OCI-LY7 (cell line): ENCODE data around the gene C1orf21. TPM values are rescaled to one million over a fixed set of nuclear protein-coding genes. Genes with fewer than 3 reads are reported as not detected.

Experiments used
- BruUV-seq: library from RNA; stranded (reverse); fragments of 400-500 nt; replicated peaks from 2 replicates; lab custom pipeline; 2021; lab: Mats Ljungman, UMichigan
- CTCF ChIA-PET: fragments of 300-600 bp; sonication (Branson Sonifier 250); formaldehyde crosslinking; loops from one replicate; lab custom pipeline; 2022; ENCODE audit warnings: antibody characterized with exemption; ENCODE audit not compliant: unreplicated experiment; lab: Charles Lee
- POLR2A ChIA-PET: fragments of 300-600 bp; sonication (Branson Sonifier 250); formaldehyde crosslinking; loops from one replicate; lab custom pipeline; 2022; ENCODE audit warnings: antibody characterized with exemption; lab: Charles Lee
- DNase-seq: peaks from one replicate; pipeline ENCODE4 v3.0.0-alpha.2; 2015; ENCODE audit warnings: low spot score
- H2AFZ ChIP-seq: fragments of 200-600 bp; sonication (generic), shearing (Covaris generic); 2 replicates; pipeline ENCODE4 v1.6.1; 2014; ENCODE audit warnings: mild to moderate bottlenecking, antibody characterized with exemption, low read length, moderate library complexity
- H3K27ac ChIP-seq: fragments of 200-600 bp; sonication (generic); 2 replicates; pipeline ENCODE4 v1.5.1; 2014; ENCODE audit warnings: mixed run types, low read depth, mild to moderate bottlenecking, moderate library complexity, low read length, inconsistent platforms; ENCODE audit not compliant: poor library complexity, severe bottlenecking
- H3K36me3 ChIP-seq: fragments of 200-600 bp; sonication (generic); 2 replicates; pipeline ENCODE4 v1.6.1; 2014; ENCODE audit warnings: mild to moderate bottlenecking, antibody characterized with exemption, low read length, moderate library complexity, mixed read lengths; ENCODE audit not compliant: insufficient read depth
- H3K4me1 ChIP-seq: fragments of 200-600 bp; sonication (generic); 2 replicates; pipeline ENCODE4 v1.5.1; 2014; ENCODE audit warnings: mild to moderate bottlenecking, low read length; ENCODE audit not compliant: insufficient read depth, poor library complexity, severe bottlenecking
- H3K4me2 ChIP-seq: fragments of 200-600 bp; sonication (generic); 2 replicates; pipeline ENCODE4 v1.6.1; 2014; ENCODE audit warnings: mild to moderate bottlenecking, low read length
- H3K4me3 ChIP-seq: fragments of 200-600 bp; sonication (generic); 2 replicates; pipeline ENCODE4 v1.5.1; 2014; ENCODE audit warnings: mild to moderate bottlenecking, low read depth, low read length; ENCODE audit not compliant: poor library complexity, severe bottlenecking
- H3K79me2 ChIP-seq: fragments of 200-600 bp; sonication (generic); 2 replicates; pipeline ENCODE4 v1.6.1; 2016; ENCODE audit warnings: low read depth, mild to moderate bottlenecking, low read length, moderate library complexity, mixed read lengths; ENCODE audit not compliant: insufficient read depth
- H3K9me2 ChIP-seq: fragments of 200-600 bp; sonication (generic); 2 replicates; pipeline ENCODE4 v1.6.1; 2016; ENCODE audit warnings: mild to moderate bottlenecking, low read length, mixed read lengths; ENCODE audit not compliant: insufficient read depth
- H3K9me3 ChIP-seq: fragments of 200-600 bp; sonication (generic); 2 replicates; pipeline ENCODE4 v1.6.1; 2014; ENCODE audit warnings: mild to moderate bottlenecking, mixed run types, low read length, mixed read lengths
- H4K20me1 ChIP-seq: fragments of 200-600 bp; sonication (generic); 2 replicates; pipeline ENCODE4 v1.6.1; 2014; ENCODE audit warnings: mild to moderate bottlenecking, antibody characterized with exemption, low read length, moderate library complexity, mixed read lengths; ENCODE audit not compliant: insufficient read depth
- EZH2phosphoT487 ChIP-seq: fragments of 200-600 bp; sonication (generic); IDR thresholded peaks from 2 replicates; pipeline ENCODE4 v1.6.1; 2018; ENCODE audit warnings: low read depth, borderline replicate concordance, mild to moderate bottlenecking, mixed run types, antibody characterized with exemption, low read length, moderate library complexity, mixed read lengths
- intact Hi-C: fragments of 100-400 bp; cut with micrococcal nuclease; formaldehyde crosslinking; loops from one replicate; pipeline ENCODE4 v1.10.0; 2022; ENCODE audit not compliant: unreplicated experiment
- total RNA-seq, 2 experiments: library from RNA; depleted of rRNA in 1 of 2; stranded (reverse); fragments of >200 nt in 1 of 2; shearing (Covaris generic) in 1 of 2; gene quantifications; 2 replicates each; pipeline ENCODE4 v1.2.3, GENCODE V29; 2014 to 2022
- TF ChIP-seq, protein P1 (sequence below): fragments of 200-600 bp; sonication (generic); conservative IDR thresholded peaks from 2 replicates; pipeline ENCODE4 v1.5.1; 2014; ENCODE audit warnings: mild to moderate bottlenecking, antibody characterized with exemption, low read length, moderate library complexity, mixed read lengths

C1orf21 gene
- total RNA-seq, 2 experiments from 2014 or later = not detected

DNA sequence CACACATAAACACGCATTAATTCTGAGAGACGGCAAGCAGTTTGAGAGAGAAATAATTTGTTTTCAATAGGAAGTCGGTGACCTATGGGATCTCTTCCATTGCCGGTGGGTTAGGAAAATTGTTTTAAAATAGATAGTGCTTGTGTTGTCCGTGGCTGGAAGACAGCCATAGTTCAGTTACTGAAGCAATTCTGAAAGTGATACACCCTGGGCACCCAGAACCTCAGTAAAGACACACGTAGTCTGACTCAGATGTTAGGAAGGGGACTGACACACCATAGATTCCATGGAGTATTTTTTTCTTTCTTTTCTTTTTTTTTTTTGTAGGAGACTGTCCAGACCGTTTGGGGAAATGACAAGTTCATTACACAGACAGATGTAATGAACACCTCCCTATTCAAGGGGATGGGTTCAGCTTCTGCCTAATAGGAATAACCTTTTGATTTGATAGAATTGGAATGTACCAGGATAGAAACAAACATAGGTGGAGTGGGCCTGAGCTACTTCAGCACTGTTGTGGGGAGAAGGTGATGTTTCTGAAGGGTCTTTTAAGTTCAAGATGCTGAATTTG, 1.6 kb downstream of the C1orf21 start:
- no peaks in the 10 kb centered on the region for H4K20me1 ChIP-seq
- intact Hi-C loops = no loop called here
- no peak for TF ChIP-seq EZH2phosphoT487
- TF ChIP-seq, protein P1, sequence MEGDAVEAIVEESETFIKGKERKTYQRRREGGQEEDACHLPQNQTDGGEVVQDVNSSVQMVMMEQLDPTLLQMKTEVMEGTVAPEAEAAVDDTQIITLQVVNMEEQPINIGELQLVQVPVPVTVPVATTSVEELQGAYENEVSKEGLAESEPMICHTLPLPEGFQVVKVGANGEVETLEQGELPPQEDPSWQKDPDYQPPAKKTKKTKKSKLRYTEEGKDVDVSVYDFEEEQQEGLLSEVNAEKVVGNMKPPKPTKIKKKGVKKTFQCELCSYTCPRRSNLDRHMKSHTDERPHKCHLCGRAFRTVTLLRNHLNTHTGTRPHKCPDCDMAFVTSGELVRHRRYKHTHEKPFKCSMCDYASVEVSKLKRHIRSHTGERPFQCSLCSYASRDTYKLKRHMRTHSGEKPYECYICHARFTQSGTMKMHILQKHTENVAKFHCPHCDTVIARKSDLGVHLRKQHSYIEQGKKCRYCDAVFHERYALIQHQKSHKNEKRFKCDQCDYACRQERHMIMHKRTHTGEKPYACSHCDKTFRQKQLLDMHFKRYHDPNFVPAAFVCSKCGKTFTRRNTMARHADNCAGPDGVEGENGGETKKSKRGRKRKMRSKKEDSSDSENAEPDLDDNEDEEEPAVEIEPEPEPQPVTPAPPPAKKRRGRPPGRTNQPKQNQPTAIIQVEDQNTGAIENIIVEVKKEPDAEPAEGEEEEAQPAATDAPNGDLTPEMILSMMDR = no peak
- CTCF ChIA-PET = no interaction called here
- H3K27ac ChIP-seq = no peak overlapping the region
- H2AFZ ChIP-seq = no peak overlapping the region
- H3K4me1 ChIP-seq = no peaks in the 10 kb centered on the region
- no peaks in the 10 kb centered on the region for H3K36me3 ChIP-seq
- no peak overlapping the region for H3K4me2 ChIP-seq
- no peaks in the 10 kb centered on the region for H3K9me3 ChIP-seq
- H3K4me3 ChIP-seq = no peak overlapping the region
- no peaks in the 10 kb centered on the region for H3K9me2 ChIP-seq
- H3K79me2 ChIP-seq = no peaks in the 10 kb centered on the region
- BruUV-seq = no TSS peak
- DNase-seq = no peak
- POLR2A ChIA-PET = interaction anchor here (0.6 kb wide), 2 partner anchors 697 to 1159 kb away, joined by 3 read pairs; no protein-coding TSS in a partner anchor

DNA sequence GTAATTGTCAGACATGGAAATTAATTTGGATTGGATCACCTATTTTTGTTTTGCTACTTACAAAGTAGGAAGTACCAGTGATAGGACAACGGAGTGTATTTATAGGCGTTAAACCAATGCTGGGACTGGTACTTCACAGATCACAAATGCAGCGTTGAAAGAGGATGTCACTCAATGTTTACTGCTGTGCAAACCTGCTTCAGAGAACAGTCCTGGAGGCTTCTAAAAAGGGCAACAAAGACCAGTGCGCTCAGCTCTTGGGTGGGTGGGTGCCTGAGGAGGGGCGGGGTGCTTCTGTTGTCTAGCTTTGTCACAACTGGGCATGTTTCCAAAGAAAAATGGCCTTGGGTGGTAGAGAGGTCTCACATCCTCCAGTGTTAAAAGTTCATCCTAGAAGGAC, 2.1 kb downstream of the C1orf21 start:
- Histone ChIP-seq H3K36me3 (no peaks in the 10 kb centered on the region), H3K4me2 (no peak overlapping the region), H2AFZ (no peak overlapping the region), H3K4me3 (no peak overlapping the region), H3K79me2 (no peaks in the 10 kb centered on the region), H3K9me3 (no peaks in the 10 kb centered on the region), H4K20me1 (no peaks in the 10 kb centered on the region), H3K9me2 (no peaks in the 10 kb centered on the region), H3K27ac (no peak overlapping the region), H3K4me1 (no peaks in the 10 kb centered on the region)
- no peak for TF ChIP-seq EZH2phosphoT487
- TF ChIP-seq, protein P1 = no peak
- ChIA-PET CTCF (interaction anchor here (0.5 kb wide), 1 partner anchor 119 kb away, joined by 3 read pairs; no protein-coding TSS in a partner anchor), POLR2A (interaction anchor here (0.6 kb wide), 2 partner anchors 698 to 1159 kb away, joined by 3 read pairs; no protein-coding TSS in a partner anchor)
- no peak for DNase-seq
- intact Hi-C loops = no loop called here
- no TSS peak for BruUV-seq

DNA sequence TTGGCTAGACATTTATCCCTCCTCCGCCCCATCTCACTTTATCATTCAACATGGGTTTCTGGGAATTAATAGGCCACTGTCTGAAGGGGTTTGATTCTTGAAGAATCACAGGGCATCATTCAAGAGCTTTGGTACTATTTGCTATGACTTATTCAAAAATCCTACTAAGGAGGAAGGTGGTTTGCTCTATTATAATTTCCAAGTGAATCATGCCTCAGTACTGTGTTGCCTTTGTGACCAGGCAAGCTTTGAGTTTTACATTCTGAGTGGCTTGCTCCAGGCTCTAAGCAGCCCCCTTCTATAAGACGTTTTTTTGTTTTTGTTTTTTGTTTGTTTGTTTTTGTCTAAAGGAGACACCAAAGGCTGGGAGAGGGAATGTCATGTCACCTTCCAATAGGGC, 2.6 kb downstream of the C1orf21 start:
- Histone ChIP-seq H3K4me3 (no peak overlapping the region), H3K4me1 (no peaks in the 10 kb centered on the region), H3K27ac (no peak overlapping the region), H2AFZ (no peak overlapping the region), H3K4me2 (no peak overlapping the region), H3K79me2 (no peaks in the 10 kb centered on the region), H4K20me1 (no peaks in the 10 kb centered on the region), H3K36me3 (no peaks in the 10 kb centered on the region), H3K9me3 (no peaks in the 10 kb centered on the region), H3K9me2 (no peaks in the 10 kb centered on the region)
- TF ChIP-seq, protein P1 = no peak
- TF ChIP-seq EZH2phosphoT487 = no peak
- POLR2A ChIA-PET = no interaction called here
- no TSS peak for BruUV-seq
- DNase-seq = no peak
- intact Hi-C loops = no loop called here
- CTCF ChIA-PET = interaction anchor here (0.5 kb wide), 1 partner anchor 118 kb away, joined by 3 read pairs; no protein-coding TSS in a partner anchor
